GDM1 (cell line): Measurements from ENCODE around the gene ECSCR.

Experiments
- DNase-seq: peaks from one replicate; lab custom pipeline; 2025; lab: John Stamatoyannopoulos, UW

Gene ECSCR

GRCh38 chr5:139474890-139475791 lies 12.6 kb upstream of the ECSCR start:
- DNase-seq = peak; percentile 87

- DNase-seq = no peak
Measured at GRCh38 chr5:139473565-139473964, 11.0 kb upstream of the ECSCR start.

- no peak for DNase-seq
Measured at GRCh38 chr5:139473105-139473504, 10.6 kb upstream of the ECSCR start.

DNA sequence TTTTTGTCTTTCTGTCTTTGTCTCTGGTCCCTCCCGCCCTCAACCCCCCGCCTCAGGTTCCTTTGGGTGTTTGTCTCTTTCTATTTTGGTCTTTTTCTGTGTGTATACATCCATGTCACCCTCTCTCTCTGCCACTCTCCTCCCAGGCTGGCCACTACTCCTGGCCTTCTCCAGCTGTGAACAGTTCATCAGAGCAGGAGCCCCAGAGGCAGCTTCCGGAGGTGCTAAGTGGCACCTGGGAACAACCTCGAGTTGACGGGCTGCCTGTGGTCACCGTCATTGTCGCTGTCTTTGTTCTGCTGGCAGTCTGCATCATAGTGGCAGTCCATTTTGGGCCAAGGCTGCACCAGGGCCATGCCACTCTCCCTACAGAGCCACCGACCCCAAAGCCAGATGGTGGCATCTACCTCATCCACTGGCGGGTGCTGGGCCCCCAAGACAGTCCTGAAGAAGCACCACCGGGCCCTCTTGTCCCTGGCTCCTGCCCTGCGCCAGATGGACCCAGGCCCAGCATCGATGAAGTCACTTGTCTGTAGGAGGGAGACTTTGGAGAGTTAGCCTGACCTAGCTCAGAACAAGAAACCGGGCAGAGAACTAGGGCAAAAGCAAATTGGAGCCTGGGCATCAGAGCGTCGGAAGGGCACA lies 10.0 kb upstream of the ECSCR start:
- DNase-seq = no peak

DNA sequence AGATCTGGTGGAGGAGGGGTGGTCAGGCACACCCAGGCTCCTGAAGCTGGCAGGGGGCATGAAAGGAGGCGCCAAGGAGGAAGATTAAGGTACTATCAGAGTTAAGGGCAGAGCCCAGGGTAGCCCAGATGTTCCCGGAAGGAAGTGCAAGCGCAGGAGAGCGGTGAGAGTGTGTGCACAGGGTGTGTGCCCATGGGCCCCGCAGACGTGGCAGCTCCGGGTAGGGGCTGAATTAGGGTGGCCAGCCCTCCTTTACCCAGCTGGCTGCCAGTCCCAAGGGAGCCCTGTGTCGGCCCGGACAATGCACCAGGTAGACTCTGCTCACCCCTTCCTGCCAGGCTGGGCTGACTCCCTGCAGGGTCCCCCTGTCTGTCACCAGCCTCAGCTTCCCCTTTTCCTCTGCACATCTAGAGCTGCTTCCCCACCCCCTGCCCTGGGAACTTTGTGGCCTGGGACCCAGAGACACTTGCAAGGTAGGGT lies 8.3 kb upstream of the ECSCR start, which contains the start of gene SMIM33:
TSS of gene SMIM33 (plus strand) at position 184 of the 480 bp plus-strand sequence. CDS start at position 302, 118 bp downstream.
- peak; percentile 57 for DNase-seq

DNA sequence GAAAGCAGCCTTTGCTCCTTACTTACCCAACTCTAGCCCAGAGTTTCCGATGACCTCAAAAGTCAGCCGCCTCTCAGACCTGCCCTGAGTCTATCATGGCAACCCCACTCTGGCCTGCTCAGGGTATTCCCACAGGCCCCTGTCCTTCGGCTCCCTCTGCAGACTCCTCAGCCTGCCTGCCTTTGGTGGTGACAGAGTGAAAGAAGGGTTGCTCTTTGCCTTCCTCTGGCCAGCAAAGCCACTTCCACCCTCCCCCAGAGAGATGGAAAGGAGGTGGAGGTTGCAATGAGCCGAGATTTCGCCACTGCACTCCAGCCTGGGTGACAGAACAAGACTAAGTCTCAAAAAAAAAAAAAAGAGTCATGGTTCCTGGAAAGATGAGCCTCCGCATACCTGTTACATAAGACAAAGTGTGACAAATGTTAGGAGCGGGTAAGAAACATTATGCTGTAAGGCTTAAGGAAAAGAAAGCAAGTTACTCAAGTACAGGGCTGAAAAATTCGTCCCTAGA lies 5.9 kb upstream of the ECSCR start:
- peak; percentile 38 for DNase-seq

GRCh38 chr5:139461698-139462097 lies 845 bp downstream of the ECSCR start:
- no peak for DNase-seq

GRCh38 chr5:139461176-139461575 lies 1.4 kb downstream of the ECSCR start:
- no peak for DNase-seq

DNA sequence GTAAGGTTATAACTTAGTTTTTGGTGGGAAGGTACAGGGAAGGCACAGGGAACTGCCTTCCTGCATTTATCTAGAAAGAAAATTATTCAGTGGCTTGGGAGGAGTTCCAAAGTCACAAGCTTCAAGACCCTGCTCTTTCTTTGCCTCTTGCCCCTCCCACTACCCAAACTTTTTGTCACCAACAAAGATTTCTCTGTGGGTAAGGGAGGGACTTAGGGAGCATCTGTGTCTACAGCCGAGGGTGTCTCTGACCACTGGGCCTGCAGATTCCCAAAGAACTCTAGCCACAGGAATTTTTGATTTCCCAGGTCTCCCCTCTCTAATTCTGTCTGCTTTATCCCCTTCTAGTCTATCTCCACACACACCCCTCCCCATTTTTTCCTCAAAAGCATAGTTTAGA lies 2.1 kb downstream of the ECSCR start:
- no peak for DNase-seq

- no peak for DNase-seq
Measured at GRCh38 chr5:139459451-139459934, 3.0 kb downstream of the ECSCR start.

- peak; percentile 79 for DNase-seq
Measured at GRCh38 chr5:139458580-139459407, 3.7 kb downstream of the ECSCR start.

GRCh38 chr5:139457653-139458306 lies 4.8 kb downstream of the ECSCR start:
- no peak for DNase-seq

DNA sequence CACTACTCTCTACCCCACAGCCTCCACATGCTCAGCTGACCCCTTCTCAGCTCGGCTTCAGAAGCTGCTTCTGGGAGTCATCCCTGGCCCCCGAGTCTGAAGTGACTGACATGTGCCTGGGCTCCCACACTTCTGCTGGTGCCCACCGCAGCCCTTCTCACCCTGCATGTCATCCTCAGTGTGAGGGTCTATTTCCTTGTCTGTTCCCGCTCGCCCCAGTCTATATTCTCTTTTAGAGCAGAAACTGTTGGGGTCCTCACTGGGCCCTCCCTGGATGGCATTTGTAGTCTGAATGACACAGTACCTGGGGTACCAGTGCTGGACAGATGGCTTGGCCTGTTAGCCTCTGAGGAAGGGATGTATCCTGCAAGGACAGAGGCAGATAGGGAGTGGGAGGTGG lies 5.3 kb downstream of the ECSCR start:
- DNase-seq = no peak

- no peak for DNase-seq
Measured at GRCh38 chr5:139456776-139457175, 5.8 kb downstream of the ECSCR start.

- no peak for DNase-seq
Measured at GRCh38 chr5:139454568-139455290, 7.8 kb downstream of the ECSCR start.

GRCh38 chr5:139453683-139454567 lies 8.6 kb downstream of the ECSCR start:
- DNase-seq = no peak

DNA sequence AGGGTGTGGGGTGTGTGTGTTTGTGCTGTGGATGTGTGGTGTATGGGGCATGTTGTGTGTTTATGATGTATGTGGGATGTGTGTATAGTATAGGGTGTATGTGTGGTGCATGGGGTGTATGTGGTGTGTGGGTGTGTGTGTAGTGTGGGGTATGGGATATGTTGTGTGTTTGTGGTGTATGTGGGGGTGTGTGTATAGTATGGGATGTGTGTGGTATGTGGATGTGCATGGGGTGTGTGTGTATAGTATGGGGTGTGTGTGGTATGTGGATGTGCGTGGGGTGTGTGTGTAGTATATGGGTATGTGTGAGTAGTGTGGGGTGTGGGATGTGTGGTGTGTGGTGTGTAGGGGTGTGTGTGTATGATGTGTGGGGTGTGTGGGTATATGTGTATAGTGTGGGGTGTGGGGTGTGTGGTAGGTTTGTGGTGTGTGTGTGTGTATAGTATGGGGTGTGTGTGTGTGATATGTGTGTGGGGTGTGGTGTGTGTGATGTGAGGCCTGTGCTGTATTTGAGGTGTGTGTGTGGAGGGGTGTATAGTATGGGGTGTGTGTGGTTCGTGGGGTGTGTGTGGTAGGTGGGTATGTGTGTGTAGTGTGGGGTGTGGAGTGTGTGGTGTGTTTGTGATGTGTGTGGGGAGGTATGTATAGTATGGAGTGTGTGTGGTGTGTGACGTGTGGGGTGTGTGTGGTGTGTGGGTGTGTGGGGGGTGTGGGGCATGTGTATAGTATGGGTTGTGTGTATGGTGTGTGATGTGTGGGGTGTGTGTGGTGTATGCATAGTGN lies 10.5 kb downstream of the ECSCR start:
- no peak for DNase-seq

- DNase-seq = no peak
Measured at GRCh38 chr5:139451176-139451575, 11.4 kb downstream of the ECSCR start.
